ENCODE results near the gene SLC13A5. TPM values are rescaled to one million over a fixed set of nuclear protein-coding genes. Genes with fewer than 3 reads are reported as not detected.

The SLC13A5 gene
- total and polyA plus RNA-seq, 9 of the 15 experiments (the other 6 are each of a cell fraction or from before 2014, with no cell fraction given), result 0.04 TPM; not detected in 8

GRCh38 chr17:6679241-6679640, 33.9 kb downstream of the SLC13A5 start (continued):
- no peak for TF ChIP-seq MYBL2 (IDR thresholded peaks at IDR 0.05; ENCODE audit: low read depth)
- no peak for TF ChIP-seq MYBL2 (CRISPR knock-in tag; IDR thresholded peaks at IDR 0.05; ENCODE audit: borderline replicate concordance)
- no peak for TF ChIP-seq YY1 (IDR thresholded peaks at IDR 0.05; ENCODE audit: borderline replicate concordance in 1 of 3, control insufficient read depth in 1 of 3, extremely low read depth in 1 of 3, insufficient read depth in 3 of 3, insufficient read length in 1 of 3, insufficient replicate concordance in 2 of 3, low read depth in 1 of 3, low read length in 2 of 3)
- TF ChIP-seq ZKSCAN1 (IDR thresholded peaks at IDR 0.05; ENCODE audit: low read depth, low read length), result no peak
- TF ChIP-seq POLR3G (IDR thresholded peaks at IDR 0.05; ENCODE audit: extremely low read depth, insufficient read length, insufficient replicate concordance), result no peak
- no peak for TF ChIP-seq ZBTB26 (CRISPR knock-in tag; IDR thresholded peaks at IDR 0.05)

GRCh38 chr17:6677946-6678345, 35.2 kb downstream of the SLC13A5 start:
- H3K9me3 ChIP-seq (replicated peaks; ENCODE audit: control insufficient read depth, insufficient read depth, low read depth, low read length), result no peaks in the 10 kb centered on the region
- intact Hi-C loops (cut with micrococcal nuclease), result no loop called here
- 0% methylated on average over 7 of the region's 7 CpGs for WGBS (ENCODE audit: insufficient coverage, low coverage, missing lambda C conversion rate)
- ATAC-seq (no peak), DNase-seq (ENCODE audit: extremely low read depth in 1 of 4, low spot score in 3 of 4) (no peak), FAIRE-seq (no peak)
- no peaks in the 10 kb centered on the region for H4K20me1 ChIP-seq (replicated peaks; ENCODE audit: control insufficient read depth, insufficient read depth, low read length)
- no peak overlapping the region for H3K9ac ChIP-seq (ENCODE audit: insufficient read depth in 1 of 2, low read depth in 2 of 2, low read length in 2 of 2)
- H3K4me1 ChIP-seq (replicated peaks in 1 of 2; ENCODE audit: control insufficient read depth in 2 of 2, insufficient read depth in 2 of 2, low read length in 2 of 2), result no peaks in the 10 kb centered on the region; a peak in 1 of 5 replicates
- no peak overlapping the region for H2AFZ ChIP-seq (ENCODE audit: low read depth, low read length)
- ChIA-PET POLR2A (interaction anchor here (1.4 kb wide), 1 partner anchor 17 kb away, joined by 4 read pairs; no protein-coding TSS in a partner anchor), CTCF (ENCODE audit: low intra/inter-chr PET ratio) (no interaction called here)
- TF ChIP-seq ARID3B (CRISPR knock-in tag; IDR thresholded peaks at IDR 0.05; ENCODE audit: borderline replicate concordance) (no peak), KLF13 (tag; IDR thresholded peaks at IDR 0.05; ENCODE audit: borderline replicate concordance, low read depth) (no peak), ZNF507 (tag; conservative IDR thresholded peaks at IDR 0.05) (no peak), FOXP1 (CRISPR knock-in tag; IDR thresholded peaks at IDR 0.05) (no peak), ZNF277 (CRISPR knock-in tag; IDR thresholded peaks at IDR 0.05; ENCODE audit: borderline replicate concordance) (no peak), ETS2 (tag; IDR thresholded peaks at IDR 0.05; ENCODE audit: borderline replicate concordance, poor library complexity, severe bottlenecking) (no peak), ZSCAN32 (CRISPR knock-in tag; IDR thresholded peaks at IDR 0.05) (no peak), TAL1 (IDR thresholded peaks at IDR 0.05) (no peak), MCM7 (IDR thresholded peaks at IDR 0.05) (no peak), ASH1L (IDR thresholded peaks at IDR 0.05; ENCODE audit: borderline replicate concordance, low read depth, partially characterized antibody) (no peak), TFAM (CRISPR knock-in tag; conservative IDR thresholded peaks at IDR 0.05) (no peak)
- in situ Hi-C loops (cut with MboI), result no loop called here
- H3K79me2 ChIP-seq (ENCODE audit: control insufficient read depth, insufficient read depth, low read length), result no peaks in the 10 kb centered on the region
- H3K4me2 ChIP-seq (ENCODE audit: insufficient read depth, low read length), result no peak overlapping the region
- H3K4me3 ChIP-seq, result no peak overlapping the region
- no peaks in the 10 kb centered on the region for H3K36me3 ChIP-seq (ENCODE audit: control insufficient read depth, insufficient read depth, low read length)
- no peak overlapping the region for H3K27ac ChIP-seq (ENCODE audit: extremely low read depth, low read depth, low read length)
- BruUV-seq (replicated peaks), result no TSS peak
- peaks cover 11 to 46% of the 10 kb centered on the region in 2 experiments; a peak in 4 of 5 replicates for H3K27me3 ChIP-seq (ENCODE audit: control insufficient read depth in 2 of 2, insufficient read depth in 2 of 2, low read length in 2 of 2)
- no peaks in the 10 kb centered on the region for H3K9me1 ChIP-seq (ENCODE audit: control insufficient read depth, insufficient read depth, low read length)
